SU-DHL-6 (cell line): ENCODE data around the gene COL18A1.

Experiments
- CTCF ChIP-seq: fragments of 200-600 bp; sonication (generic); IDR thresholded peaks from one replicate; pipeline ENCODE4 v1.5.1; 2017; ENCODE audit warnings: antibody characterized with exemption, mild to moderate bottlenecking, low read length, moderate library complexity; ENCODE audit not compliant: insufficient read depth, poor library complexity, severe bottlenecking
- EZH2phosphoT487 ChIP-seq: fragments of 200-600 bp; sonication (generic), shearing (Covaris generic); conservative IDR thresholded peaks from 2 replicates; pipeline ENCODE4 v1.6.1; 2018; ENCODE audit warnings: mild to moderate bottlenecking, antibody characterized with exemption, low read length, moderate library complexity, mixed read lengths

DNA sequence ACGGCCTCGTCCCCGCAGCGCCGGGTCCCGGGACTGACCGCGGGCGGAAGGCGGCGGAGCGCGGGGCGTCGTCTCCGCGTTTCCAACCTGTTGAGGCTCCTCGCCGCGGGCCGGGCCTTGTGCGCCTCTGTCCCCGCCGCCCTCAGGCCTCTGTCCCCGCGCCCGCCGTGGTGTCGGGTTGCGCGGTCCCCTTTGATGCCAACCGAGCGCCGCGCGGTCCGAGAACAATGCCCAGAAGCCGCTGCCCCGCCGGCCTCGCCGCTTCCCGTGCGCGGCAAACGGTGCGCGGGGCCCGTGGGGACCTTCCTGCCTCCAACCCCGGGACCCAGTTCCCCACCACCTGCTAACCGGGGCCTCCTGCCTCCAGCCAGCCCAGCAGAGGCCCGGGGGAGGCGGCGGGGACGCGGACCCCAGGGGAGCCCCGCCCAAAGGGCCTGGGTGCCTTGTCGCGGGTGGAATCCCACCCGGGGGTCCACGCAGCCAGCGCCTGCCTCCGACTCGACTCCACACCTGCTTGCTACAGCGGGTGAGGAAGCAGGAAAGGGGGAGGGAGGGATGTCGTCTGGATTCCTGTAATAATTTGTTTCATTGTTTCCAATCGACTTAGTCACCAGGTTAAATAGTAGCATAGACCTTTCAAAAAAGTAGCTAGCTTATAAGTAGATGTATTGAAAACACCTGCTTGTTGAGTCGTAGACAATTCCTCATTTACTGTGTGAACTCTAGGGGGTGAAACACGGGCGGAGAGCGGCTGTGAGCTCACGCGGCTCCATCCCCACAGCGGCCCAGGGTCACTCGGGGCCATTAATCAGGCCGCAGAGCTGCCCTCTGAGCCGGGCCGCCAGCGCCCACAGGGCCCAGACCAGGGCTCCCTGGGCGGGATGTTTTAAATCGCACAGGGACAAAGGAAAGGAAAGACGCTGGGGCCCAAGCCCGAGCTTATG, 1.1 kb downstream of the COL18A1 start:
- no peak for TF ChIP-seq CTCF
- no peak for TF ChIP-seq EZH2phosphoT487
